Stimulated activated naive CD8-positive, alpha-beta T cell treated with anti-CD3 and anti-CD28 coated beads, Interleukin-15, Interleukin-2, amounts not matched to agents 100 U/mL and 50 U/mL, for 24 hours (primary cell): ENCODE measurements around the gene ARHGAP28.
"Not testable (repeated sequence)": the region's sequence is repeated elsewhere in the genome, so short reads cannot be mapped to it uniquely, and the experiment has no call there.

Experiments used
- ATAC-seq: fragments of 150-1000 bp; cut with Tn5 transposase; one replicate; pipeline ENCODE4 v1.10.0; 2021
- DNase-seq: peaks from one replicate; pipeline ENCODE4 v3.0.0; 2021

Gene ARHGAP28

DNA sequence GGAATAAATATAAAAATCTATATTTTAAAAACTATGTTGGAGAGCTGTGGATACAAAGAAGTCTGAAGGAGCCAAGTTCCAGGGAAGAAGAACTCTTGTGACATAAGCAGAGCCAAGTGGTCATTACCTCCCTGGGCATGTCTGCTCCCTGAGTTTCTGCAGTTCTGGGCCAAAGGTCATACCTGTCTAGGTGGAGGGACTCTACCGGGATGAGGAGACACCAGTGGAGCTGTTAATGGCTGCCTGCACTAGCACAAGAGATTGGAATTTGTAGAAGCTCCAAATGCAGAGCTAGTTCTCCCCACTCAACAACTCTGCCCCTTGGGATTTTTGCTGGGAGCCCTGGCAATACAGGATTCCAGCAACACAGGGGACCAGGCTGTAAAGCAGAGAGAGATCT, 89.8 kb downstream of the ARHGAP28 start:
- DNase-seq, result no peak
- no peak for ATAC-seq

DNA sequence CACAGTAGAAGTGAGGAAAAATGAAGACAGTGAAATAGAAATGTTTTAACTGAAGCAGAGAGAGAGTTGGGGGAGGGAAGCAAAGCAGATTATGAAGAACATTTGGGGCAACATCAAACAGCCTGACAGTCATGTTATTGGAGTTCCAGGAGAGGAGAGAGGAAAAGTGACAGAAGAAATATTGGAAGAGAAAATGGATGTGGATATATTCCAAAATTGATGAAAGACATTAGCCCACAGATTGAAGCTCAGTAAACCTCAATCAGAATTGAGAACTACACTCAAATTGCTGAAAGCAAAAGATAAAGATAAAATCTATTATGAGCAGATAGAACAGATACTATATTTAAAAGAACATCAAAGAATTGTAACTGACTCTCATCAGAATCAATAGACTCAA, 90.8 kb downstream of the ARHGAP28 start:
- ATAC-seq (no peak), DNase-seq (no peak)

DNA sequence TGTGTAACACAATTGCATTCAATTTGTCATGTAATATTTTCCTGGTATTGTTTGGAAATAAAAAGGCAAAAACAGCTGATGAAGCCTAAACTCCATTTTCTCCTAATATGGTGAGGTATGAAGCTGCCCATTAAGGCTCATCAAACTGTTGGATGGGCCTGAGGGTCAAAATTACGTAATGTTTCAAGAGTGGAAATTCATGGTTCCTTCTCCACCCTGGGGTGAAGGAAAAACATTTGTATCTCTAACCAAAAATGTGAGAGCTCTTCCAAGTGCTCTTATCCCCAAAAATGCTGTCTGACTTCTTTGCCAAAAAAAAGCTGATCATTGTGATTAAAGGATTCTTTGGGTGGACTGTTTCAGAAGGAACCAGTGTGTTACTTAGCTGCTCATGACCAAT, 91.8 kb downstream of the ARHGAP28 start:
- DNase-seq (no peak), ATAC-seq (no peak)

DNA sequence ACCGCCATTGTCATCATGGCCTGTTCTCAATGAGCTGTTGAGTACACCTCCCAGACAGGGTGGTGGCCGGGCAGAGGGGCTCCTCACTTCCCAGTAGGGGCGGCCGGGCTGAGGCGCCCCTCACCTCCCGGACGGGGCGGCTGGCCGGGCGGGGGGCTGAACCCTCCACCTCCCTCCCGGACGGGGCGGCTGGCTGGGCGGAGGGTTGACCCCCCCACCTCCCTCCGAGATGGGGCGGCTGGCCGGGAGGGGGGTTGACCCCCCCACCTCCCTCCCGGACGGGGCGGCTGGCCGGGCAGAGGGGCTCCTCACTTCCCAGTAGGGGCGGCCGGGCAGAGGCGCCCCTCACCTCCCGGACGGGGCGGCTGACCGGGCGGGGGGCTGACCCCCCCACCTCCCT, 97.6 kb downstream of the ARHGAP28 start:
- not testable (repeated sequence) for ATAC-seq, DNase-seq

DNA sequence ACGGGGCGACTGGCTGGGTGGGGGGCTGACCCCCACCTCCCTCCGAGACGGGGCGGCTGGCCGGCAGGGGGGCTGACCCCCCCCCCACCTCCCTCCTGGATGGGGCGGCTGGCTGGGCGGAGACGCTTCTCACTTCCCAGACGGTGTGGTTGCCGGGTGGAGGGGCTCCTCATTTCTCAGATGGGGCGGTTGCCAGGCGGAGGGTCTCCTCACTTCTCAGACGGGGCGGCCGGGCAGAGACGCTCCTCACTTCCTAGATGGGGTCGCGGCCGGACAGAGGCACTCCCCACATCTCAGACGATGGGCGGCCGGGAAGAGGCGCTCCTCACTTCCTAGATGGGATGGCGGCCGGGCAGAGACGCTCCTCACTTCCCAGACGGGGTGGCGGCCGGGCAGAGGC, 98.0 kb downstream of the ARHGAP28 start:
- DNase-seq, ATAC-seq: not testable (repeated sequence)

DNA sequence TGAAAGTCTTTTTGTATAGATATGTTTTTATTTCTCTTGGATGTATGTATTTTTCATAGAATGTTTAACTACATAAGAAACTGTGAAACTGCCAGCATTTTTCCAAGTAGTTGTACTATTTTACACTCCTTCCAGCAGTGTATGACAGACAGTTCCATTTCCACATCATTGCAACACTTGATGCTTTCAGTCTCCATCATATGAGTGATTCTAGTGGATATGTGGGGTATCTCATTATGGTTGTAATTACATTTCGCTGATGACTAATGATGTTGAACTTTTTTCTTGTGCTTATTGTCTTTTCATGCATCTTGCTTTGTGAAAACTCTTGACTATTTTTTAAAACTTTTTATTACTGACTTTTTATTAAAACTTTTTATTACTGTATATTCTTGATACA, 101.4 kb downstream of the ARHGAP28 start:
- DNase-seq (no peak), ATAC-seq (no peak)

DNA sequence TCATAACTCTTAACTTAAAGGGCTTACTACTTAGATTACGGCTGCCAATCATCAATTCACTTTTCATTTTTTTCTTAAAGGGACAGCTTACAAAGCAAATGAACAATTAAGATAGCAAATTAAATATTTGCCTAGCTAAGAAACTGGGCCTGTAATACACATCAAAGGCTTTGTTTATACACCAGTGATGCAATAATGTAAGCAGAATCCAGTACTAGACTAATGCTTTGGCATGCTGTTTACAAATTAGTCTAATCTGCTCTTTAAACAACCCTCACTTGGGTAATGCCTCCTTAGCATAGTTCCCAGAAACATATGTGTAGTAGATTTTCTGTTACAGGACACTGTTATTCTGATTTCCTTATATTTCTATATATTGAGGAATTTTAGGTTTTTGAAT, 105.8 kb downstream of the ARHGAP28 start:
- no peak for DNase-seq
- ATAC-seq, result no peak

DNA sequence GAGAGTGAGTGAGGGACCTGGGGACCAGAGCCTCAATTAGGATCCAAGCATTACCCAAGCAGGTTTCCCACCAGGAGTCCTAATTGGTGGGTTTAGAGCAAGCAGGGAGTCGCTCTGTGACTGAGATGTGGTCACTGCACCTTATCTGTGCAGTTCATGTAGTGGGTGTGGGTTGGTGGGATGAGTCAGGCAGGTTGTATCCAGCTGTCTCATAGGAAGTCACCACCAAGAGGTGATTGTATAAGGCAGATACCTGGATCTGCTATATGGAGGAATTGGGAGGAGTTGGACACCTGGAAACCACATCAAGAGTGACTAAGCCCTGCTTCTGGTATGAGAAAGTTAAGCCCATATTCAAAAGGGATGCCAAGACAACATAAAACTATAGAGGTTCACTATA, 106.8 kb downstream of the ARHGAP28 start:
- ATAC-seq (no peak), DNase-seq (no peak)

DNA sequence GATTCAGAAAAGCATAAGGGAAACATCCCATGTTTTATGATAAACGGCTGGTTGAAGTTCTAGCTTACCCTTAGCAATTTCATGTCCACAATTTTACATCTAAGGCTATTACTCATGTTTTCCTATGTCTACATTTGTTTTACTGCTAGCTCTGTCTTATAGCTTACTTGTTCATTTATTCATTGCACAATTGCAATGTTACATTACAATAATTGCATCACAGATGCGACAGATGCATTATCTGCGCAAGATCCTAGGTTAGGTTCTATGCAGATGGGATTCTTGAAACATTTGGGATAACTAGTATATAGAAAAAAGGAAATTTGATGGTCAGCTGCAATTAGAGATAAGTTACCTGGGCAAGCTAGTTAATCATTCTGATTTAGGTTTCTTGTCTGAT, 108.4 kb downstream of the ARHGAP28 start:
- DNase-seq (no peak), ATAC-seq (no peak)

DNA sequence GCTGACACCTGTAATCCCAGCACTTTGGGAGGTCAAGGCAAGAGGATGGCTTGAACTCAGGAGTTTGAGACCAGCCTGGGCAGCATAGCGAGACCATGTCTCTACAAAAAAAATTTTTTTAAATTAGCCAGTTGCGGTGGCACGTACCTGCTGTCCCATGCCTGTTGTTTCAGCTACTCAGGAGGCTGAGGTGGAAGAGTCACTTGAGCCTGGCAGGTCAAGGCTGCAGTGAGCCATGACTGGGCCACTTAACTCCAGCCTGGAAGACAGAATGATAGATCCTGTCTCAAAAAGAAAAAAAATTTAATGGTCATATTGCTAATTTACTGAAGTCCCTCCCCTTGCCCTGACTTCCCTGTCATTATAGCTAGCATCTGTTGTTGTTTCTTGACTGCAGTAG, 112.6 kb downstream of the ARHGAP28 start:
- no peak for DNase-seq
- no peak for ATAC-seq

DNA sequence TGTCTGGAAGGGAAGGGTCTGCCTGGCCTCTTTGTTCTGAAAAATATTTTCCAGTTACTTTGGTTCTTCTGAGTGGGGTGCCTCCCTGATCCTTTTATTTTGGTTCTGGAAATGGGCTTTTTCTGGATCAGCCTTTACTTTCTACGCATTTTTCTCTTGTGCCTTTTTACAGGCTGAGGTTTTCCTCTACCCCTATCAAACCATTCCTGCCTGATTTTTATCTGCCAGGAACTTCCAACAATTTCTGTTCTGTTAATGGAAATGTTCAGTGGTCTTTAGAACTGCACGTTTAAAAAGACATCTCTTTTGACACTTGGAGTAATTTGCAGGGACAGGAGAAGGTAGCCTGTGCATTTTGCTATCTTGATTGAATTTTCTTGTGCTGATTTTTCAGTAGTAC, 113.8 kb downstream of the ARHGAP28 start:
- ATAC-seq (no peak), DNase-seq (no peak)

DNA sequence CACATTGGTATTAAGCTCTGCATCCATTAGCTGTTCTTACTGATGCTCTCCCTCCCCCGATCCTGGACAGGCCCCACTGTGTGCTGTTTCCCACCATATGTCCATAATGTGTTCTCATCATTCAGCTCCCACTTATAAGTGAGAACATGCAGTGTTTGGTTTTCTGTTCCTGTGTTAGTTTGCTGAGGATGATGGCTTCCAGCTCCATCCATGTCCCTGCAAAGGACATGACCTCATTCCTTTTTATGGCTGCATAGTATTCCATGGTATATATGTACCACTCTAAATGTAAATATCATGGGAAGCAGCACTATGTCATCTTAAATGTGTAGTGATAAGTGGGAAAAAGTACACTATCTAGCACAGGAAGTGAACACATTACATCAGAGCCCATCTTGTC, 116.0 kb downstream of the ARHGAP28 start:
- not testable (repeated sequence) for ATAC-seq, DNase-seq

DNA sequence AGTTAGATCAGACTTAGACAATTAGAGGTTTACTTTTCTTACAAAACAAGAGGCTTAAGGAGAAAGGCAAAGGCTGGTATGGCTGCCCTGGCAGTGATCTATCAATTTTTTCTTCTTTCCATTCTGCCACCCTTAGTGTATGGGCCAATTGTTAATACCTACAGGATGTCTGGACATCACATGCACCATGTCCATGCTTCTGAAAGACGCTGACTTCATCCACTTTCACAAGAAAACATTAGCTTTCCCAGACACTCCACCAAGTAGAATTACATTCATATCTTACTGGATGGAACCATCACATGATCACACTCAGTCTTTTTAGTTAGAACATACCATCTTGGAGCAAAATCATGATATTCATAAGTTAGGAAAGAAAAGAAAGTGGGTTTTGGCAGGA, 120.9 kb downstream of the ARHGAP28 start:
- no peak for ATAC-seq

DNA sequence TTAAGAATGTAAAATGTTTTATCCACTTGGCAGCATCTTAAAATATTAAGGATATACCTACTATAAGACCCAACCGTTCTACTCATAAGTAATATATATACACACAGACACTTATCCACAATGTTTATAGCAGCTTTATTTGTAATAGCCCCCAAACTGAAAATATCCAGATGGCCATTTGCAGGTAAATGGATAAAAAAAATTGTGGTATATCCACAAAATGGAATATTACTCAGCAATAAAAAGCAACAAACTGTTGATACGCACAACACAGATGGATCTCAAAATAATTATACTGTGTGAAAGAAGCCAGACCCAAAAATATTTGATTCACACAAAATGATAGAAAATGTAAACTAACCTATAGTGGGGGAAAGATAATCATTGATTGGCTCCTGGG, 122.0 kb downstream of the ARHGAP28 start:
- no peak for ATAC-seq
- DNase-seq, result no peak

More for the DNA sequence above, 120.9 kb downstream of the ARHGAP28 start:
- DNase-seq, result no peak

DNA sequence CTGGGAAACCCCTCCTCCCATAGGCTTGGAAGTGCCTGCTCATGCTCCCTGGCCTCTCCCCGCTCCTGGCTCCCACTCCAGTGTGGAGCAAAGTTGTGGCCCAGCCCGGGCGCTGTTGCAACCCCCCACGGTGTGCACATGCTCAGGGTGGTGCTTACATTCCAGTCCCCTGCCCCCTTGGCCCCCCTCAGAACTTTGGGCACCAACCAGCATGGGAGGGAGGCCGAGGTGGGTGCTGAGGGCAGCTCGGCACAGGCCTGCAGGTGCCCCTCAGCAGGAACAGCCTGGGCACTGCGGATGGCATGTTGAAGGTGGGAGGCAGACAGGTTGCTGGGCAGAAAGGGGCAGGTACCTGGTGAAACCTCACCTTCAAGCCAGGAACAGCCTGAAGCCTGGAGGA, 125.3 kb downstream of the ARHGAP28 start:
- DNase-seq, result no peak
- no peak for ATAC-seq

DNA sequence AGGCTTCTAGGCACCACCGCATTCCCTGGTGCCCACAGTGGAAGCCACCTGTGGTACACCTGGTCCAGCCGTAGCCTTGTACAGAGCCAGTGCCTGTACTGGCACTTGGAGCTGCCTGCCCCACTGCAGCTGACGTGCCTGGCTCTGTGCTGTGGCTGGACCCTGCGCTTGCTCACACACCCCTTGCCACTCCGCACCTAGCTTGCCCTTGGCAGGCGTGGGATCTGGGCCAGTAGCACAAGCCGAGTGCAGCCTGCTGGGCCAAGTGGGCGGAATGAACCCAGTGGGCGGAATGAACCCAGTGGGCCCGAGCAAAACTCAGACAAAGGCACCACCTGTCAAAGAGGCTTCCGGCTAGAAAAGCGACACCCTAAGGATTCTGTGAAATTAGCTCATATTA, 126.3 kb downstream of the ARHGAP28 start:
- ATAC-seq (no peak), DNase-seq (no peak)

DNA sequence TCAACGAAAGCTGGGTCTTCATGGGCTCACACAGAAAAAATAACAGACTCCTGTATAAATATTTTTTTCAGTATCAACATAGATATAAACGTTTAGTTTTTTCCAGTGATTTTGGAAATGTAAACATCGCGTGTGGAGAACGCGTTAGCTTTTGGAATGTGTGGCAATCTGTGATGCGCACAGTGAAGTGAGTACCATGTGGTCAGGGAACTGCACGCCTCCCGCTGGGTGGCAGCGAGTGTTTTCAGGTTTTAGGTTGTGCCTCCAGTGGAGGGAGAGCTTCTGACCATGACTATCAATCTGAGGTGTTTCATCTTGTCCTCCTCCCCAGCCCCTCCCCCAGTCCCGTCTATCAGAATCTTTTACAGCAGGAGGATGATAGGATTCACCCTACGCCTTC, 127.8 kb downstream of the ARHGAP28 start:
- ATAC-seq (no peak), DNase-seq (no peak)

DNA sequence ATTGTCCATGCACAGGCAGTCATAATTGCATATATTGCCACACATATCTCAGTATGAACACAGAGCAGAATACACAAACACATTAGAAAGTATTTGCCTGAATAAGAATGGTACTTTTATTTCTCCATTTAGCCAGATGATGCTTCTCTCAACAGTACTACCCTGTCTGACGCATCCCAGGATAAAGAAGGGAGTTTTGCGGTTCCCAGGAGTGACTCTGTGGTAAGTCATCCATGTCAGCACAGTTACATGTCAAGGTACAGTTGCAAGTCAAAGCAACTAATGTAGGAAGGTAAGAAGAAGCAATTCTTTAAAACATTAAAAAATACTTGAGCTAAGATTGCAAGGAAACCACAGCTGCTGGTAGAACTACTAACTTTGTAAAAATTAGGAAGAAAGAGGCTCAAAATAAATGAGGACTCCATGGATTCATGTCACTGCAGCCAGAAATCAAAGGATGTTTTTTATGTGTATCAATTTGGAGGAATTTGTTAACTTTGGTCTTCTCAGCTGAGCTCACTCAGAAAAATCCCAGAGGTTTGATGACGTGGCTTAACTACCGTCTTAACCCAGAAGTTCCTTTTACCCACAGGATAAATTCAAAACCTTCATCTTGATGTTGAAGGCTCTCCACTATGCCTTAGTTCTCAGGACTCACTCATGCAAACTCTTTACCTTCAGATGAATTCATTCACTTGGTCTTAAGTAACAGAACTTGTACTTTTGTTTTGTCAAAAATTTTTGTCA, 130.3 kb downstream of the ARHGAP28 start:
- ATAC-seq (no peak), DNase-seq (no peak)

DNA sequence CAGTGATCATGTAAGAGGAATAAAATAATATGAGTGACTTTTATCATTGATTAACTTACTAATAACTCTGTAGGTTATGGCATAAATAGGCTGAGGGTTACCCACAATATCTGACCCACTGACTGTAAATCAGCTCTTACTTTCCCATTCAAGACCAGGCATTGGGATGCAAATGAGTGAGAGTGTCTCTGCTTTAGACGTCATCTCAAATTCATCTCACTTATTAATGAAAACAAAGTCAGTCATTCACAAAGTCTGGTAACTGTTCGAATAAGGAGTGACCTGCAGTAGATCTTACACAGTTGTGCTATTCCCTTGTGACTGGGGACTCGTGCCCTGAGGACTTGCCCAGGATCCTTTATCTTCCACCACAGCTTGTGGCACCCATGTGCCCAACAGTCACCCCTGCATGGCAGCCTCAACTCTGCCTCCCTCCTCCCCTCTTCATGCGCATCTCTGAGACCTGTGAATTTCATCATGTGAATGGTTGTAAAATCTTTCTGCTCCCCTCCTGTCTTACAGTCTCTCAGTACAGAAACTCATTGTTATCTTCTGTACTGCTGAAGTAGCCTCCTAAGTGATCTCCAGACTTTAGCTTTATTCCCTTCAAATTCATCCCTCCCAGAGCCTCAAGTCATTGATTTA, 131.4 kb downstream of the ARHGAP28 start:
- ATAC-seq (no peak), DNase-seq (no peak)

DNA sequence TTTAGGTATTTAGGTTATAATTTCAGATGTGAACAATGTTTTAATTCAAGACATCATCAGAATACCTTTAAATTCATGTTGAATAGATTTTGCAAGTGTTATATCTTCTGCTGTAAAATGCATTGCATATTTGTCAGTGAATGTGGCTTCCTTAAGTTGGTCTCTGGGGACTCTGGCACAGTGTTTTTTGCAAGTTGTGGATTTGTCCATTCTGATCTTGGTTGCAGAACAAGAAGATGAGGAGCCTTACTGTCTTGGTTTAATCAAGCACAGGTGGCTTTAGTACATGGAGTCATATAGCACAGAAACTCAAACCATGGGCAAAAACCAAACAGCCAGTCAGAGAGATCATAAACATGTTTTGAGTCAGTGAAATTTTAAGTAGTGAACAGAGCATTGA, 135.7 kb downstream of the ARHGAP28 start:
- no peak for ATAC-seq
- DNase-seq, result no peak

DNA sequence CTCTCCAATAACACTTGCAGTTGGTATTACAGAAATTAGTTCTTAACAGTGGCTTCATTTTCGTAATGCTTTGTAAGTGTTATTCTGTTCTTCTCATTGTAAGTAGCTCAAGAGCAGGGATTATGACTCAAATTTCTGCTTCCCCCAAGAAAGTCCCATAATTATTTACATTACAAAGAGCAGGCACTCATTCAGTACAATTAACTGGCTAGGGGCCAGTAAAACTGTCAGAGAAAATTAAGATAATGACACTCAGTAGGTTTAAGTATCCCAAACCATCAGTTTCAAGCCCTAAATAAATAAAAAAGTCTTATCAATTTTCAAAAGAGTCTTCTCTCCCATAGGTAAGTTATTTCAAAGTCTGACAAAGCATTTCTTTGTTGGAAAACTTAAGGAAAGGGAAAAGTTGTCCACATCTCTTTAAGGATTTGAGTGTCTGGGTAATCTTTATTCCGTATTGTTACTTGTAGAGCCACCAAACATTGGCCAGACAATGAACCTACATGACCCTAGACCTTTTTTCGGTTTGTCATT, 137.1 kb downstream of the ARHGAP28 start:
- no peak for DNase-seq
- ATAC-seq, result no peak

DNA sequence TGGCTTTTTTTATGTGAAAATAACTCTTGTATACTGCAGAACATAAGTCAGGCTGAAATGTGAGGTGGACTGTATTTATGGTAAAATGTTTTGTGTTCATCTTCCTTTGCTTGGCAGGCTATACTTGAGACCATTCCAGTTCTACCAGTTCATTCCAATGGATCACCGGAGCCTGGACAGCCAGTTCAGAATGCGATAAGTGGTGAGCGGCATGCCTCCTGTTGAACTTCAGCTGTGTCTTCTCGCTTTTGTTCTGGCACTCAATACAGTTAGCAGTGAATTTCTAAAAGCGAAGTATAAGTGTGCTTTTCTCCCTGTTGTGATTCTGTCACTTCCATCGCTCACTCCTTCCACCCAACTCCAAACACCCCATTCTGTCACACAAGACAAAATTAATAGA, 138.5 kb downstream of the ARHGAP28 start:
- ATAC-seq, result no peak

DNA sequence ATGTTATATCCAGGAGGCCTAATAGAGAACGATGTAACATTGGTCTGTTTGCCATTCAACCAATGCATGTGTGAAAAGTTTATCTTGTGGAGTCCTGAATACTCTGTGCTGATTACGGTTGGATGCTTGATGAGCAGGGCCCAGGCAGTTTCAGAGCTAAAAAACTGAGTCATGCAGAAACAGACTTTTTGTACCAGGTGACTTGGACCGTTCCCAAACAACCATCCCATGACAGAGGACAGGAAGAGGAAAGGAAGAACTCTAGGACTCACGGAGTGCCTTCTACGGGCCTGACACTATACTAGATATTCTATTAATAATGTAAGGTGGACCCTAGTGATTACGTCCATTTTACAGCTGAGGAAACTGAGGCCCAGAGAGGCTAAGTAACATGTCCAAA, 142.1 kb downstream of the ARHGAP28 start:
- ATAC-seq (no peak), DNase-seq (no peak)

More for the DNA sequence above, 138.5 kb downstream of the ARHGAP28 start:
- no peak for DNase-seq
